Endometrial microvascular endothelial cells (primary cell): ENCODE measurements around the gene PLCXD3. TPM values are rescaled to one million over a fixed set of nuclear protein-coding genes. Genes with fewer than 3 reads are reported as not detected.

Experiments
- in situ Hi-C: cut with HindIII; loops from 2 replicates; pipeline ENCODE4 v1.10.0; 2017; ENCODE audit warnings: low sequenced_read_pairs, low pct_unique_long_range_greater_than_20kb; ENCODE audit errors: inconsistent ontology term
- total RNA-seq: library from RNA; depleted of rRNA; stranded (reverse); fragments of >200 nt; gene quantifications from one replicate; pipeline ENCODE4 v1.2.3, GENCODE V29; 2015; ENCODE audit errors: inconsistent ontology term

PLCXD3 gene
- total RNA-seq, 1 donor from 2014 or later = under 0.01 TPM

- in situ Hi-C loops = no loop called here
Measured at GRCh38 chr5:41264019-41264418, 246.4 kb downstream of the PLCXD3 start.

GRCh38 chr5:41263335-41263734 lies 247.1 kb downstream of the PLCXD3 start:
- in situ Hi-C loops = no loop called here
